Astrocyte of the spinal cord (primary cell): ENCODE measurements around the gene PLA2G2C.

ENCODE experiments used
- DNase-seq: peaks from one replicate; pipeline ENCODE4 v3.0.0; 2011; ENCODE audit warnings: low read depth, low spot score
- H3K4me3 ChIP-seq: 2 replicates; pipeline ENCODE4 v1.5.1; 2011; ENCODE audit warnings: low read depth, mild to moderate bottlenecking, low read length, moderate library complexity
- CTCF ChIP-seq: IDR thresholded peaks from 2 replicates; pipeline ENCODE4 v1.5.1; 2012; ENCODE audit warnings: low read depth, mild to moderate bottlenecking, low read length, inconsistent platforms
- in situ Hi-C: cut with HindIII; loops from 2 replicates; pipeline ENCODE4 v1.10.0; 2017; ENCODE audit warnings: low sequenced_read_pairs

PLA2G2C gene

GRCh38 chr1:20209471-20209870, 23.2 kb upstream of the PLA2G2C start:
- no peak overlapping the region for H3K4me3 ChIP-seq
- no peak for TF ChIP-seq CTCF
- DNase-seq, result no peak
- in situ Hi-C loops, result no loop called here

GRCh38 chr1:20207546-20207945, 21.2 kb upstream of the PLA2G2C start:
- TF ChIP-seq CTCF, result no peak
- in situ Hi-C loops, result no loop called here
- no peak overlapping the region for H3K4me3 ChIP-seq

GRCh38 chr1:20202166-20202565, 15.8 kb upstream of the PLA2G2C start:
- no peak overlapping the region for H3K4me3 ChIP-seq
- in situ Hi-C loops, result no loop called here
- TF ChIP-seq CTCF, result no peak
- no peak for DNase-seq

More at GRCh38 chr1:20207546-20207945, 21.2 kb upstream of the PLA2G2C start:
- DNase-seq, result no peak

- no peak for DNase-seq
- TF ChIP-seq CTCF, result no peak
- in situ Hi-C loops, result no loop called here
- H3K4me3 ChIP-seq, result no peak overlapping the region
Measured at GRCh38 chr1:20200966-20201365, 14.6 kb upstream of the PLA2G2C start.

- no peak overlapping the region for H3K4me3 ChIP-seq
- in situ Hi-C loops, result no loop called here
- DNase-seq, result no peak
- TF ChIP-seq CTCF, result no peak
Measured at GRCh38 chr1:20199840-20200239, 13.5 kb upstream of the PLA2G2C start.

GRCh38 chr1:20199403-20199802, 13.1 kb upstream of the PLA2G2C start:
- in situ Hi-C loops, result no loop called here
- TF ChIP-seq CTCF, result no peak
- no peak overlapping the region for H3K4me3 ChIP-seq
- no peak for DNase-seq

- in situ Hi-C loops, result no loop called here
- no peak for TF ChIP-seq CTCF
- H3K4me3 ChIP-seq, result no peak overlapping the region
- no peak for DNase-seq
Measured at GRCh38 chr1:20198918-20199317, 12.6 kb upstream of the PLA2G2C start.
